ENCODE results near the gene AKT2. TPM values are rescaled to one million over a fixed set of nuclear protein-coding genes. Genes with fewer than 3 reads are reported as not detected.

Gene AKT2
- total RNA-seq, 1 experiment from 2014 or later: 141 TPM

DNA sequence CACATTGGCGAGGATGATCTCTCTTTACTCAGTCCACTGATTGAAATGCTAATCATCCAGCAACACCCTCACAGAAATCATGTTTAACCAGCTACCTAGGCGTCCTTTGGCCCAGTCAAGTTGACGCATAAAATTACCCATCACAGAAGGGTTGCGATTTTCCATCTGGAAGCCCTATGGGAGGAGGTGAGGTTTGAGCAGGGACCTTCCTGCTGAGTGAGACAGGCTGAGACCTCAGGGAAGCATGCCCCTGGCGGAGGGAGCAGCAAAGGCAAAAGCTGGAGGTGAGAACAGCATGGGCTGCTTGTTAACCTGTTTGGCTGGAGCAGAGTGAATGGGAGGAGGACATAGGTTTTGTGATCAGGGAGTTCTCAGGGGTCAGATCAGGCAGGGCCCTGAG is 74.3 kb downstream of the AKT2 start (continued):
- TF ChIP-seq CEBPB (IDR thresholded peaks at IDR 0.05; ENCODE audit: low read depth): no peak
- no peak for TF ChIP-seq SRF (IDR thresholded peaks at IDR 0.05; ENCODE audit: low read depth)

- ChIA-PET POLR2A (no interaction called here), RAD21 (ENCODE audit: low non-redundant PET in 1 of 2, low total read pairs in 2 of 2, uncharacterized antibody in 2 of 2, unreplicated experiment in 2 of 2) (no interaction called here), CTCF (interaction anchor here (1.6 kb wide), 1 partner anchor 43 kb away, joined by 5 read pairs; no protein-coding TSS in a partner anchor)
- Histone ChIP-seq H3K9me3 (ENCODE audit: control insufficient read depth in 1 of 2, insufficient read depth in 1 of 2, low read depth in 1 of 2, low read length in 2 of 2) (no peaks in the 10 kb centered on the region), H2AFZ (ENCODE audit: low read depth, low read length, poor library complexity, severe bottlenecking) (no peak overlapping the region), H3K4me3 (replicated peaks in 1 of 2; ENCODE audit: low read depth in 1 of 2, low read length in 2 of 2) (no peak overlapping the region), H3K27me3 (ENCODE audit: insufficient read depth, low read length) (no peaks in the 10 kb centered on the region), H3K4me1 (ENCODE audit: control insufficient read depth in 1 of 2, insufficient read depth in 2 of 2, low read length in 2 of 2) (no peaks in the 10 kb centered on the region), H3K79me2 (ENCODE audit: insufficient read depth, low read length) (no peaks in the 10 kb centered on the region), H3K27ac (ENCODE audit: low read depth, low read length) (no peak overlapping the region), H3K9ac (ENCODE audit: low read length) (no peak overlapping the region), H3K4me2 (ENCODE audit: low read length) (no peak overlapping the region), H3K9me2 (ENCODE audit: insufficient read depth) (no peaks in the 10 kb centered on the region), H3K36me3 (ENCODE audit: control insufficient read depth in 1 of 2, insufficient read depth in 2 of 2, low read length in 2 of 2) (no peaks in the 10 kb centered on the region; a peak in 1 of 4 replicates), H4K20me1 (ENCODE audit: insufficient read depth) (no peaks in the 10 kb centered on the region)
- no TSS peak for BruUV-seq (replicated peaks)
- TF ChIP-seq, protein P1, sequence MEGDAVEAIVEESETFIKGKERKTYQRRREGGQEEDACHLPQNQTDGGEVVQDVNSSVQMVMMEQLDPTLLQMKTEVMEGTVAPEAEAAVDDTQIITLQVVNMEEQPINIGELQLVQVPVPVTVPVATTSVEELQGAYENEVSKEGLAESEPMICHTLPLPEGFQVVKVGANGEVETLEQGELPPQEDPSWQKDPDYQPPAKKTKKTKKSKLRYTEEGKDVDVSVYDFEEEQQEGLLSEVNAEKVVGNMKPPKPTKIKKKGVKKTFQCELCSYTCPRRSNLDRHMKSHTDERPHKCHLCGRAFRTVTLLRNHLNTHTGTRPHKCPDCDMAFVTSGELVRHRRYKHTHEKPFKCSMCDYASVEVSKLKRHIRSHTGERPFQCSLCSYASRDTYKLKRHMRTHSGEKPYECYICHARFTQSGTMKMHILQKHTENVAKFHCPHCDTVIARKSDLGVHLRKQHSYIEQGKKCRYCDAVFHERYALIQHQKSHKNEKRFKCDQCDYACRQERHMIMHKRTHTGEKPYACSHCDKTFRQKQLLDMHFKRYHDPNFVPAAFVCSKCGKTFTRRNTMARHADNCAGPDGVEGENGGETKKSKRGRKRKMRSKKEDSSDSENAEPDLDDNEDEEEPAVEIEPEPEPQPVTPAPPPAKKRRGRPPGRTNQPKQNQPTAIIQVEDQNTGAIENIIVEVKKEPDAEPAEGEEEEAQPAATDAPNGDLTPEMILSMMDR (IDR thresholded peaks at IDR 0.05 in 2 of 3, conservative IDR thresholded peaks at IDR 0.05 in 1 of 3; ENCODE audit: borderline replicate concordance in 1 of 3, insufficient read depth in 1 of 3, low read depth in 2 of 3, low read length in 2 of 3): no peak
- ATAC-seq (no peak), DNase-seq (ENCODE audit: low read depth, low spot score) (no peak)
- intact Hi-C loops (cut with micrococcal nuclease): no loop called here
Observed at GRCh38 chr19:40208602-40209001, 76.5 kb downstream of the AKT2 start.

DNA sequence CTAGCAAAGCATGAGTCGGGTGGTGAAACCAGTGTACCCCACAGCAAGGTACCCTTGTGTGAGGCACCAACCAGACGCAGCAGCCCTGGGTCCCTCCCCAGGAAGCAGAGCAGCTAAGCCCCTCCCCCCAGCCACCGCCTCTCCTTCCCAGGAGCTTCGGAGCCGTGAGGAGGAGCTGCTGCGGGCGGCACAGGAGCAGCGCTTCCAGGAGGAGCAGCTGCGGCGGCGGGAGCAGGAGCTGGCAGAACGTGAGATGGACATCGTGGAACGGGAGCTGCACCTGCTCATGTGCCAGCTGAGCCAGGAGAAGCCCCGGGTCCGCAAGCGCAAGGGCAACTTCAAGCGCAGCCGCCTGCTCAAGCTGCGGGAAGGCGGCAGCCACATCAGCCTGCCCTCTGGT is 79.4 kb downstream of the AKT2 start:
- TF ChIP-seq ELF1 (IDR thresholded peaks at IDR 0.05; ENCODE audit: borderline replicate concordance, low read depth): no peak
- no peak for TF ChIP-seq ZNF274 (IDR thresholded peaks at IDR 0.05; ENCODE audit: low read depth, low read length)
- TF ChIP-seq EZH2phosphoT487 (IDR thresholded peaks at IDR 0.05; ENCODE audit: borderline replicate concordance): no peak
- TF ChIP-seq SIN3A (IDR thresholded peaks at IDR 0.05; ENCODE audit: low read depth): no peak
- TF ChIP-seq, protein P2, sequence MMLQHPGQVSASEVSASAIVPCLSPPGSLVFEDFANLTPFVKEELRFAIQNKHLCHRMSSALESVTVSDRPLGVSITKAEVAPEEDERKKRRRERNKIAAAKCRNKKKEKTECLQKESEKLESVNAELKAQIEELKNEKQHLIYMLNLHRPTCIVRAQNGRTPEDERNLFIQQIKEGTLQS (IDR thresholded peaks at IDR 0.05): no peak
- no peak for TF ChIP-seq ZFX (IDR thresholded peaks at IDR 0.05)
- no peak for TF ChIP-seq SRF (IDR thresholded peaks at IDR 0.05; ENCODE audit: low read depth)
- TF ChIP-seq EZH2 (IDR thresholded peaks at IDR 0.05): no peak
- no peak for TF ChIP-seq FOSL1 (IDR thresholded peaks at IDR 0.05; ENCODE audit: low read depth)
- Histone ChIP-seq H3K36me3 (ENCODE audit: control insufficient read depth in 1 of 2, insufficient read depth in 2 of 2, low read length in 2 of 2) (no peaks in the 10 kb centered on the region; a peak in 1 of 4 replicates), H3K4me3 (replicated peaks in 1 of 2; ENCODE audit: low read depth in 1 of 2, low read length in 2 of 2) (no peak overlapping the region), H2AFZ (ENCODE audit: low read depth, low read length, poor library complexity, severe bottlenecking) (no peak overlapping the region), H3K27ac (ENCODE audit: low read depth, low read length) (no peak overlapping the region), H3K9ac (ENCODE audit: low read length) (no peak overlapping the region), H3K4me2 (ENCODE audit: low read length) (no peak overlapping the region), H3K79me2 (ENCODE audit: insufficient read depth, low read length) (no peaks in the 10 kb centered on the region), H4K20me1 (ENCODE audit: insufficient read depth) (no peaks in the 10 kb centered on the region), H3K4me1 (ENCODE audit: control insufficient read depth in 1 of 2, insufficient read depth in 2 of 2, low read length in 2 of 2) (peaks cover 9 to 11% of the 10 kb centered on the region in 2 experiments), H3K9me3 (ENCODE audit: control insufficient read depth in 1 of 2, insufficient read depth in 1 of 2, low read depth in 1 of 2, low read length in 2 of 2) (no peaks in the 10 kb centered on the region), H3K9me2 (ENCODE audit: insufficient read depth) (no peaks in the 10 kb centered on the region), H3K27me3 (ENCODE audit: insufficient read depth, low read length) (no peaks in the 10 kb centered on the region)
- ATAC-seq: no peak
- CTCF ChIA-PET: interaction anchor here (2.5 kb wide), 1 partner anchor 12 kb away, joined by 8 read pairs; no protein-coding TSS in a partner anchor
- intact Hi-C loops (cut with micrococcal nuclease): no loop called here
- RAD21 ChIA-PET (ENCODE audit: low non-redundant PET in 1 of 2, low total read pairs in 2 of 2, uncharacterized antibody in 2 of 2, unreplicated experiment in 2 of 2): no interaction called here
- DNase-seq (ENCODE audit: low read depth, low spot score): no peak
- POLR2A ChIA-PET: no interaction called here
- no TSS peak for BruUV-seq (replicated peaks)
